Peyer's patch (tissue), 4 donors: ENCODE data around the gene ARID1B.

Experiments
- POLR2A ChIP-seq, 2 donors: fragments of 450-650 bp; IDR thresholded peaks; one replicate each; pipeline ENCODE4 v1.5.1; 2017; ENCODE audit warnings: antibody characterized with exemption in 2 of 2, mild to moderate bottlenecking in 2 of 2, moderate library complexity in 2 of 2
- TF ChIP-seq, protein P1 (sequence below), 6 experiments: fragments of 450-650 bp in 4 of 6; fragments of 200-600 bp in 2 of 6; sonication (generic) in 1 of 6; IDR thresholded peaks; one replicate each; pipeline ENCODE4 v1.5.1; 2017 to 2019; ENCODE audit warnings: antibody characterized with exemption in 6 of 6, mild to moderate bottlenecking in 3 of 6, moderate library complexity in 1 of 6

DNA sequence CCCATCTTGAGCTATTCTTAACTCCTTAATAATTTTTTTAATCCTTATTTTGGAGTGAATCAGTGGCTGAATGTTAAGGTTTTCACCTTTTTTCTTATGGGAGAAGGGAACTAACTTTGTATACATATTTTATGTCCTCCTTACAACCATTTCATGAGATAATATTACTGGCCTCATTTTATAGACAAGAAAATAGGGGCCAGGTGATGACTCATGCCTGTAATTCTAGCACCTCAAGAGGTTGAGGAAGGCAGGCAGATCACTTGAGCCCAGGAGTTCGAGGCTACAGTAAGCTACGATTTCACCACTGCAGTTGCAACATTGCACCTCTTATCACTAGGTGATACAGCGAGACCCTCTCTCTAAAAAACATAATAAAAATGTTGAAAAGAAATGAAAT, 417.5 kb downstream of the ARID1B start:
- TF ChIP-seq, protein P1, sequence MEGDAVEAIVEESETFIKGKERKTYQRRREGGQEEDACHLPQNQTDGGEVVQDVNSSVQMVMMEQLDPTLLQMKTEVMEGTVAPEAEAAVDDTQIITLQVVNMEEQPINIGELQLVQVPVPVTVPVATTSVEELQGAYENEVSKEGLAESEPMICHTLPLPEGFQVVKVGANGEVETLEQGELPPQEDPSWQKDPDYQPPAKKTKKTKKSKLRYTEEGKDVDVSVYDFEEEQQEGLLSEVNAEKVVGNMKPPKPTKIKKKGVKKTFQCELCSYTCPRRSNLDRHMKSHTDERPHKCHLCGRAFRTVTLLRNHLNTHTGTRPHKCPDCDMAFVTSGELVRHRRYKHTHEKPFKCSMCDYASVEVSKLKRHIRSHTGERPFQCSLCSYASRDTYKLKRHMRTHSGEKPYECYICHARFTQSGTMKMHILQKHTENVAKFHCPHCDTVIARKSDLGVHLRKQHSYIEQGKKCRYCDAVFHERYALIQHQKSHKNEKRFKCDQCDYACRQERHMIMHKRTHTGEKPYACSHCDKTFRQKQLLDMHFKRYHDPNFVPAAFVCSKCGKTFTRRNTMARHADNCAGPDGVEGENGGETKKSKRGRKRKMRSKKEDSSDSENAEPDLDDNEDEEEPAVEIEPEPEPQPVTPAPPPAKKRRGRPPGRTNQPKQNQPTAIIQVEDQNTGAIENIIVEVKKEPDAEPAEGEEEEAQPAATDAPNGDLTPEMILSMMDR (IDR thresholded peaks at IDR 0.05): no peak
- no peak for TF ChIP-seq POLR2A (IDR thresholded peaks at IDR 0.05)
